HL-60 (cell line): ENCODE data around the gene PPP1R9B.

Experiments used
- CTCF ChIP-seq: IDR thresholded peaks from one replicate; pipeline ENCODE4 v1.5.1; 2011; ENCODE audit warnings: low read length, control low read depth, inconsistent platforms; ENCODE audit not compliant: insufficient read depth
- GABPA ChIP-seq: IDR thresholded peaks from 2 replicates; pipeline ENCODE4 v1.6.1; 2012; ENCODE audit warnings: low read depth
- POLR2AphosphoS5 ChIP-seq: IDR thresholded peaks from 2 replicates; pipeline ENCODE4 v1.6.1; 2012; ENCODE audit warnings: low read depth
- REST ChIP-seq: IDR thresholded peaks from 2 replicates; pipeline ENCODE4 v1.6.1; 2012; ENCODE audit warnings: low read depth; ENCODE audit not compliant: insufficient replicate concordance

DNA sequence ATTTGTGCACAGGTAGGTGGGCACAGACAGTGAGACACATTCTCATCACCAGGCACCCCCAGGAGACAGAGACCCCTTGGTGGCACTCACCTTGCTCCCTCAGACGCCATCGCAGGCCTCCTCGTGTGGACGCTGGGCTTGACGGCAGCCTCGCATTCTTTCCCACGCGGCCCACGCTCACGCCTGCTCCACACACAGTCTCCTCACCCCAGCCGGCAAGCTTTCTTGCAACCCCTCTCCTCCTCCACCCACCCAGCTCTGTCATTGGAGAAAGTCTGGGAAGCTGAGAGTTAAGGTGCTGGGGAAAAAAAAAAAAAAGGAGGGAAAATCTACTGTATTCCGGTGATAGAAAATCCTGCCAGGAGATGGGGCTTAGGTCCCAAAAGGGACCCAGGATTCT lies 30.1 kb upstream of the PPP1R9B start:
- no peak for TF ChIP-seq GABPA
- no peak for TF ChIP-seq CTCF
- TF ChIP-seq REST = no peak
- TF ChIP-seq POLR2AphosphoS5 = no peak
